CD14-positive monocyte (primary cell): Measurements from ENCODE around the gene CIP2A. TPM values are rescaled to one million over a fixed set of nuclear protein-coding genes. Genes with fewer than 3 reads are reported as not detected.

Source experiments
- DNase-seq, 3 donors: peaks; one replicate each; pipeline ENCODE4 v3.0.0-alpha.2; 2011 to 2022
- H2AFZ ChIP-seq: 2 replicates; pipeline ENCODE4 v1.6.0; 2012; ENCODE audit warnings: mild to moderate bottlenecking, low read depth, low read length, inconsistent platforms; ENCODE audit not compliant: insufficient read depth, poor library complexity, severe bottlenecking
- H3K27ac ChIP-seq, 2 donors: 1 replicate in 1 of 2; 2 replicates in 1 of 2; pipeline ENCODE4 v1.5.1; 2012 to 2013; ENCODE audit warnings: low read length in 2 of 2, control low read depth in 1 of 2, inconsistent platforms in 1 of 2, low read depth in 1 of 2, mild to moderate bottlenecking in 1 of 2
- H3K27me3 ChIP-seq, 2 donors: one replicate each; pipeline versions ENCODE4 v1.6.0 to v1.6.1; 2011 to 2013; ENCODE audit warnings: low read length in 2 of 2; ENCODE audit not compliant: control insufficient read depth in 2 of 2, insufficient read depth in 2 of 2
- H3K36me3 ChIP-seq, 2 donors: replicated peaks in 1 of 2; 1 replicate in 1 of 2; 2 replicates in 1 of 2; pipeline versions ENCODE4 v1.5.1 to v1.6.1; 2012 to 2013; ENCODE audit warnings: low read length in 2 of 2, control low read depth in 1 of 2, inconsistent platforms in 1 of 2, mild to moderate bottlenecking in 1 of 2; ENCODE audit not compliant: insufficient read depth in 2 of 2, control insufficient read depth in 1 of 2
- H3K4me1 ChIP-seq, 2 donors: 1 replicate in 1 of 2; 2 replicates in 1 of 2; pipeline versions ENCODE4 v1.5.1 to v1.6.1; 2012 to 2013; ENCODE audit warnings: low read length in 2 of 2, control low read depth in 1 of 2, inconsistent platforms in 1 of 2, mild to moderate bottlenecking in 1 of 2, moderate library complexity in 1 of 2; ENCODE audit not compliant: insufficient read depth in 2 of 2, control insufficient read depth in 1 of 2
- H3K4me2 ChIP-seq: replicated peaks from 2 replicates; pipeline ENCODE3; 2012; ENCODE audit warnings: low read length, moderate library complexity, mild to moderate bottlenecking; ENCODE audit not compliant: poor library complexity, severe bottlenecking; ENCODE audit errors: extremely low read depth
- H3K4me3 ChIP-seq, 3 experiments: fragments of 200-600 bp in 1 of 3; sonication (generic) in 1 of 3; replicated peaks in 1 of 3; 1 replicate in 2 of 3; 2 replicates in 1 of 3; pipeline ENCODE4 v1.5.1; 2011 to 2013; ENCODE audit warnings: low read length in 3 of 3, mild to moderate bottlenecking in 3 of 3, control low read depth in 2 of 3, low read depth in 2 of 3, inconsistent platforms in 1 of 3, moderate library complexity in 1 of 3
- H3K79me2 ChIP-seq: 2 replicates; pipeline ENCODE4 v1.6.0; 2012; ENCODE audit warnings: mild to moderate bottlenecking, control low read depth, inconsistent platforms, low read length, moderate library complexity; ENCODE audit not compliant: insufficient read depth
- H3K9ac ChIP-seq: 2 replicates; pipeline ENCODE4 v1.6.0; 2017; ENCODE audit warnings: low read length, mild to moderate bottlenecking; ENCODE audit not compliant: insufficient read depth, poor library complexity, severe bottlenecking
- H3K9me3 ChIP-seq, 2 donors: replicated peaks in 1 of 2; 1 replicate in 1 of 2; 2 replicates in 1 of 2; pipeline versions ENCODE4 v1.5.1 to v1.6.1; 2012 to 2013; ENCODE audit warnings: low read length in 2 of 2, control low read depth in 1 of 2; ENCODE audit not compliant: control insufficient read depth in 1 of 2, insufficient read depth in 1 of 2
- H4K20me1 ChIP-seq: 2 replicates; pipeline ENCODE4 v1.6.0; 2012; ENCODE audit warnings: mild to moderate bottlenecking, low read length, control low read depth, moderate library complexity; ENCODE audit not compliant: insufficient read depth
- H3K27ac Mint-ChIP-seq, 7 donors: one replicate each; pipeline ENCODE4 v1.8.0; 2020; ENCODE audit warnings: mild to moderate bottlenecking in 7 of 7, mixed read lengths in 7 of 7, moderate library complexity in 6 of 7, inconsistent platforms in 2 of 7
- H3K27me3 Mint-ChIP-seq, 3 donors: one replicate each; pipeline ENCODE4 v1.8.0; 2021 to 2022; ENCODE audit warnings: low read depth in 3 of 3, mild to moderate bottlenecking in 3 of 3, mixed read lengths in 3 of 3, moderate library complexity in 3 of 3, inconsistent platforms in 1 of 3
- H3K36me3 Mint-ChIP-seq, 2 donors: one replicate each; pipeline ENCODE4 v1.8.0; 2020; ENCODE audit warnings: mixed read lengths in 2 of 2, inconsistent platforms in 1 of 2, mild to moderate bottlenecking in 1 of 2
- H3K4me1 Mint-ChIP-seq: one replicate; pipeline ENCODE4 v1.8.0; 2020; ENCODE audit warnings: mild to moderate bottlenecking, mixed read lengths
- H3K4me3 Mint-ChIP-seq, 2 donors: one replicate each; pipeline ENCODE4 v1.8.0; 2020; ENCODE audit warnings: mild to moderate bottlenecking in 2 of 2, mixed read lengths in 2 of 2, moderate library complexity in 1 of 2
- H3K9me3 Mint-ChIP-seq, 7 donors: one replicate each; pipeline ENCODE4 v1.8.0; 2020 to 2022; ENCODE audit warnings: mixed read lengths in 7 of 7, mild to moderate bottlenecking in 6 of 7, moderate library complexity in 6 of 7, inconsistent platforms in 2 of 7
- CTCF ChIP-seq: fragments of 200-600 bp; IDR thresholded peaks from one replicate; pipeline ENCODE4 v1.8.0; 2022; ENCODE audit warnings: antibody characterized with exemption, mild to moderate bottlenecking
- WGBS: methylation state at CpG from one replicate; pipeline ENCODE4 v1.1.5; 2013; ENCODE audit warnings: missing lambda C conversion rate; ENCODE audit not compliant: insufficient coverage; 5-methylcytosine and 5-hydroxymethylcytosine counted together
- intact Hi-C, 2 donors: fragments of 100-400 bp; cut with micrococcal nuclease; formaldehyde crosslinking; loops; one replicate each; pipeline versions ENCODE4 v1.15.0 to v1.15.1; 2023
- polyA plus RNA-seq, 3 donors: library from polyadenylated mRNA; depleted of rRNA in 1 of 3; unstranded in 2 of 3; stranded (reverse) in 1 of 3; fragments of 300-500 nt in 2 of 3; fragments of >200 nt in 1 of 3; fragmentation: Illumina TruSeq in 2 of 3; gene quantifications; 1 replicate in 2 of 3; 2 replicates in 1 of 3; pipeline ENCODE4 v1.2.3, GENCODE V29; 2012 to 2021

The CIP2A gene
- polyA plus RNA-seq, 3 donors: 0.57 to 5.0 (median 1.3) TPM

GRCh38 chr3:108588601-108589000 is 637 bp downstream of the CIP2A start:
- Histone ChIP-seq H3K4me1 (peaks cover 20 to 27% of the 10 kb centered on the region in 2 donors), H3K9me3 (no peaks in the 10 kb centered on the region), H3K27me3 (no peaks in the 10 kb centered on the region), H3K79me2 (peaks cover 67% of the 10 kb centered on the region), H3K36me3 (peaks cover 3 to 11% of the 10 kb centered on the region in 2 donors), H3K27ac (peak overlapping the region; percentile 91 to 97), H4K20me1 (no peaks in the 10 kb centered on the region), H3K9ac (peak overlapping the region; percentile 98), H3K4me2 (peak overlapping the region; percentile 94), H3K4me3 (peak overlapping the region; percentile 68 to 96 (median 92)), H2AFZ (peak overlapping the region; percentile 95)
- TF ChIP-seq CTCF: no peak
- Mint-ChIP-seq H3K4me3 (peak overlapping the region; percentile 96 to 99), H3K27me3 (peaks cover 0 to 1% (median 0%) of the 10 kb centered on the region in 3 donors), H3K9me3 (no peaks in the 10 kb centered on the region), H3K4me1 (peaks cover 30% of the 10 kb centered on the region), H3K27ac (peak overlapping the region; percentile 97 to 100 (median 99)), H3K36me3 (peaks cover 7 to 9% of the 10 kb centered on the region in 2 donors)
- intact Hi-C loops: loop anchor here in 1 of 2 donors (10.0 kb wide), 1 partner anchor 364 kb away; the partner anchor contains the start of gene IFT57
- DNase-seq: peak; percentile 10 to 38 (median 33)
- no CpG with 5 or more reads among the region's 8 CpGs for WGBS

GRCh38 chr3:108578064-108578463 is 11.2 kb downstream of the CIP2A start:
- Mint-ChIP-seq H3K4me1 (no peaks in the 10 kb centered on the region), H3K36me3 (peaks cover 54 to 74% of the 10 kb centered on the region in 2 donors), H3K27me3 (no peaks in the 10 kb centered on the region), H3K9me3 (no peaks in the 10 kb centered on the region), H3K4me3 (no peak overlapping the region), H3K27ac (peak overlapping the region in 2 of 7 donors; percentile 43)
- Histone ChIP-seq H4K20me1 (no peaks in the 10 kb centered on the region), H3K79me2 (peaks cover 10% of the 10 kb centered on the region), H3K4me3 (no peak overlapping the region), H3K4me1 (no peaks in the 10 kb centered on the region), H2AFZ (no peak overlapping the region), H3K9ac (no peak overlapping the region), H3K27ac (no peak overlapping the region), H3K36me3 (peaks cover 50 to 86% of the 10 kb centered on the region in 2 donors), H3K27me3 (no peaks in the 10 kb centered on the region), H3K4me2 (no peak overlapping the region), H3K9me3 (no peaks in the 10 kb centered on the region)
- 100% methylated on average over 1 of the region's 2 CpGs for WGBS
- DNase-seq: no peak
- intact Hi-C loops: no loop called here
- no peak for TF ChIP-seq CTCF
